HepG2 (cell line): ENCODE results near the gene SEC14L1. TPM values are rescaled to one million over a fixed set of nuclear protein-coding genes. Genes with fewer than 3 reads are reported as not detected.
"Not testable (repeated sequence)": the region's sequence is repeated elsewhere in the genome, so short reads cannot be mapped to it uniquely, and the experiment has no call there.

Experiments
- ARID2 ChIP-seq: sonication (generic); formaldehyde crosslinking; IDR thresholded peaks from 2 replicates; pipeline ENCODE4 v1.8.1; 2022; ENCODE audit warnings: mild to moderate bottlenecking, missing genetic modification reagents, borderline replicate concordance
- ARNTL ChIP-seq: sonication (generic); formaldehyde crosslinking; IDR thresholded peaks from 2 replicates; pipeline ENCODE4 v1.4.0; 2020; ENCODE audit warnings: mild to moderate bottlenecking, missing genetic modification reagents
- ATF1 ChIP-seq: IDR thresholded peaks from 2 replicates; pipeline ENCODE4 v1.6.1; 2016; ENCODE audit warnings: mild to moderate bottlenecking, control low read depth
- FOSL2 ChIP-seq: sonication (generic); formaldehyde crosslinking; IDR thresholded peaks from 2 replicates; pipeline ENCODE4 v1.4.0; 2020; ENCODE audit warnings: missing genetic modification reagents
- FOXO1 ChIP-seq: sonication (generic); formaldehyde crosslinking; IDR thresholded peaks from 2 replicates; pipeline ENCODE4 v1.4.0; 2020; ENCODE audit warnings: missing genetic modification reagents
- GATAD2A ChIP-seq: IDR thresholded peaks from 2 replicates; pipeline ENCODE4 v1.6.1; 2016
- KDM6A ChIP-seq: IDR thresholded peaks from 2 replicates; pipeline ENCODE4 v1.6.1; 2016; ENCODE audit warnings: low read depth
- NFIC ChIP-seq: IDR thresholded peaks from 2 replicates; pipeline ENCODE4 v1.6.1; 2012; ENCODE audit warnings: mild to moderate bottlenecking, low read length, inconsistent platforms
- NR2F6 ChIP-seq, 2 experiments: IDR thresholded peaks; 2 replicates each; pipeline ENCODE4 v1.6.1; 2016; ENCODE audit warnings: antibody characterized with exemption in 1 of 2, mild to moderate bottlenecking in 1 of 2
- SOX6 ChIP-seq, 2 experiments: fragments of 450-650 bp in 1 of 2; sonication (generic) in 1 of 2; formaldehyde crosslinking in 1 of 2; IDR thresholded peaks; 2 replicates each; pipeline versions ENCODE4 v1.4.0 to v1.6.1; 2017 to 2020; ENCODE audit warnings: antibody characterized with exemption in 1 of 2, mild to moderate bottlenecking in 1 of 2, missing genetic modification reagents in 1 of 2
- TBX2 ChIP-seq: sonication (generic); formaldehyde crosslinking; IDR thresholded peaks from 2 replicates; pipeline ENCODE4 v1.5.0; 2020; ENCODE audit warnings: missing genetic modification reagents, mild to moderate bottlenecking, borderline replicate concordance
- ZBTB7A ChIP-seq: sonication (generic); formaldehyde crosslinking; IDR thresholded peaks from 2 replicates; pipeline ENCODE4 v1.8.0; 2022; ENCODE audit warnings: mild to moderate bottlenecking, missing genetic modification reagents
- ZFX ChIP-seq: sonication (generic); formaldehyde crosslinking; IDR thresholded peaks from 2 replicates; pipeline ENCODE4 v1.4.0; 2020; ENCODE audit warnings: mild to moderate bottlenecking, low read depth, missing genetic modification reagents, moderate library complexity
- ZNF121 ChIP-seq: sonication (generic); formaldehyde crosslinking; IDR thresholded peaks from 2 replicates; pipeline ENCODE4 v1.5.0; 2020; ENCODE audit warnings: mild to moderate bottlenecking, missing genetic modification reagents
- ZNF772 ChIP-seq: sonication (generic); formaldehyde crosslinking; IDR thresholded peaks from 2 replicates; pipeline ENCODE4 v1.5.0; 2020; ENCODE audit warnings: mild to moderate bottlenecking, missing genetic modification reagents
- polyA plus RNA-seq, 8 experiments: library from polyadenylated mRNA; depleted of rRNA in 3 of 8; stranded (reverse) in 7 of 8; unstranded in 1 of 8; fragments of >200 nt; fragmentation: Illumina TruSeq in 4 of 8; extraction: Trizol in 4 of 8; gene quantifications; 2 replicates each; pipeline versions ENCODE4 v1.2.1 to v1.2.3, GENCODE V29; 2011 to 2016; ENCODE audit warnings: low read depth in 4 of 8, missing spikeins in 1 of 8, mixed read lengths in 1 of 8; ENCODE audit not compliant: insufficient read depth in 1 of 8
- total RNA-seq, 5 experiments: library from RNA; depleted of rRNA; stranded (reverse); fragments of >200 nt; fragmentation: Illumina TruSeq; extraction: Trizol; gene quantifications; 2 replicates each; pipeline ENCODE4 v1.2.3, GENCODE V29; 2016; ENCODE audit warnings: low read depth in 1 of 5
- TF ChIP-seq, protein P1 (sequence below): sonication (generic); formaldehyde crosslinking; IDR thresholded peaks from 2 replicates; pipeline ENCODE4 v1.4.0; 2020; ENCODE audit warnings: low read depth, mild to moderate bottlenecking, missing genetic modification reagents
- TF ChIP-seq, protein P2 (sequence below): sonication (generic); formaldehyde crosslinking; IDR thresholded peaks from 2 replicates; pipeline ENCODE4 v1.4.0; 2020; ENCODE audit warnings: missing genetic modification reagents, mild to moderate bottlenecking, borderline replicate concordance
- TF ChIP-seq, protein P3 (sequence below): sonication (generic); formaldehyde crosslinking; IDR thresholded peaks from 2 replicates; pipeline ENCODE4 v1.4.0; 2020; ENCODE audit warnings: missing genetic modification reagents, borderline replicate concordance
- TF ChIP-seq, protein P4 (sequence below): sonication (generic); formaldehyde crosslinking; IDR thresholded peaks from 2 replicates; pipeline ENCODE4 v1.5.0; 2020; ENCODE audit warnings: mild to moderate bottlenecking, missing genetic modification reagents, moderate library complexity
- TF ChIP-seq, protein P5 (sequence below): sonication (generic); formaldehyde crosslinking; IDR thresholded peaks from 2 replicates; pipeline ENCODE4 v1.4.0; 2020; ENCODE audit warnings: missing genetic modification reagents

Gene SEC14L1
- total and polyA plus RNA-seq, 2 of the 13 experiments (the other 11 are each of a cell fraction or from before 2014, with no cell fraction given), result 26.3 to 43.9 TPM

DNA sequence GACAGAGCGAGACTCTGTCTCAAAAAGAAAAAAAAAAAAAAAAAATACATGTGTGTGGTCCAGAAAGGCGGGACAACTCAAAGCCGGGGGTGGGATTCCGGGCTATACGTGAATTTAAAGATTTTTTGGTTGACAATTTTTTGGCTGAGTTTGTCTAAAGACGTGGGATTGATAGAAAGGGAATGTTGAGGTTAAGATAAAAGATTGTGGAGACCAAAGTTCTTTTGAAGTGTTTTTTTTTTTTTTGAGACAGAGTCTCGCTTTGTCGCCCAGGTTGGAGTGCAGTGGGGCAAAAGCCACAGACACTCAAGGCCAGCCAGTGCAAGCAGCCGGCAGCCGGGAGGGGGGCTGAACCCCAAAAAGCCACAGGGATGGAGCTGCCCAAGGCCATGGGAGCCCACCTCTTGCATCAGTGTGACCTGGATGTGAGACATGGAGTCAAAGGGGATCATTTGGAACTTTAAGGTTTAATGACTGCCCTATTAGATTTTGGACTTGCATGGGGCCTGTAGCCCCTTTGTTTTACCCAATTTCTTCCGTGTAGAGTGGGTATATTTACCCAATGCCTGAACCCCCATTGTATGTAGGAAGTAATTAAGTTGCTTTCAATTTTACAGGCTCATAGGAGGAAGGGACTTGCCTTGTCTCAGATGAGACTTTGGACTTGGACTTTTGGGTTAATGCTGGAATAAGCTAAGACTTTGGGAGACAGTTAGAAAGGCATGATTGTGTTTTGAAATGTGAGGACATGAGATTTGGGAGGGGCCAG is 29.4 kb upstream of the SEC14L1 start (continued):
- TF ChIP-seq, protein P1, sequence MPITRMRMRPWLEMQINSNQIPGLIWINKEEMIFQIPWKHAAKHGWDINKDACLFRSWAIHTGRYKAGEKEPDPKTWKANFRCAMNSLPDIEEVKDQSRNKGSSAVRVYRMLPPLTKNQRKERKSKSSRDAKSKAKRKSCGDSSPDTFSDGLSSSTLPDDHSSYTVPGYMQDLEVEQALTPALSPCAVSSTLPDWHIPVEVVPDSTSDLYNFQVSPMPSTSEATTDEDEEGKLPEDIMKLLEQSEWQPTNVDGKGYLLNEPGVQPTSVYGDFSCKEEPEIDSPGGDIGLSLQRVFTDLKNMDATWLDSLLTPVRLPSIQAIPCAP (CRISPR knock-in tag), result 0 out of 2 replicates have a peak, but pooled peaks have one; percentile 55
- not testable (repeated sequence) for TF ChIP-seq SOX6 (IDR thresholded peaks at IDR 0.05)
- TF ChIP-seq SOX6 (CRISPR knock-in tag; IDR thresholded peaks at IDR 0.05), result peak; percentile 80
- TF ChIP-seq, protein P2, sequence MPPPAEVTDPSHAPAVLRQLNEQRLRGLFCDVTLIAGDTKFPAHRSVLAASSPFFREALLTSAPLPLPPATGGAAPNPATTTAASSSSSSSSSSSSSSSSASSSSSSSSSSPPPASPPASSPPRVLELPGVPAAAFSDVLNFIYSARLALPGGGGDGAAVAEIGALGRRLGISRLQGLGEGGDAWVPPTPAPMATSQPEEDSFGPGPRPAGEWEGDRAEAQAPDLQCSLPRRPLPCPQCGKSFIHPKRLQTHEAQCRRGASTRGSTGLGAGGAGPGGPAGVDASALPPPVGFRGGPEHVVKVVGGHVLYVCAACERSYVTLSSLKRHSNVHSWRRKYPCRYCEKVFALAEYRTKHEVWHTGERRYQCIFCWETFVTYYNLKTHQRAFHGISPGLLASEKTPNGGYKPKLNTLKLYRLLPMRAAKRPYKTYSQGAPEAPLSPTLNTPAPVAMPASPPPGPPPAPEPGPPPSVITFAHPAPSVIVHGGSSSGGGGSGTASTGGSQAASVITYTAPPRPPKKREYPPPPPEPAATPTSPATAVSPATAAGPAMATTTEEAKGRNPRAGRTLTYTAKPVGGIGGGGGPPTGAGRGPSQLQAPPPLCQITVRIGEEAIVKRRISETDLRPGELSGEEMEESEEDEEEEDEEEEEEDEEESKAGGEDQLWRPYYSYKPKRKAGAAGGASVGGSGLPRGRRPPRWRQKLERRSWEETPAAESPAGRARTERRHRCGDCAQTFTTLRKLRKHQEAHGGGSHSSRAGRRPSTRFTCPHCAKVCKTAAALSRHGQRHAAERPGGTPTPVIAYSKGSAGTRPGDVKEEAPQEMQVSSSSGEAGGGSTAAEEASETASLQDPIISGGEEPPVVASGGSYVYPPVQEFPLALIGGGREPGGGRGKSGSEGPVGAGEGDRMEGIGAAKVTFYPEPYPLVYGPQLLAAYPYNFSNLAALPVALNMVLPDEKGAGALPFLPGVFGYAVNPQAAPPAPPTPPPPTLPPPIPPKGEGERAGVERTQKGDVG, result peak; percentile 66; the same call in 1 of the 2 replicates
- TF ChIP-seq, protein P3, sequence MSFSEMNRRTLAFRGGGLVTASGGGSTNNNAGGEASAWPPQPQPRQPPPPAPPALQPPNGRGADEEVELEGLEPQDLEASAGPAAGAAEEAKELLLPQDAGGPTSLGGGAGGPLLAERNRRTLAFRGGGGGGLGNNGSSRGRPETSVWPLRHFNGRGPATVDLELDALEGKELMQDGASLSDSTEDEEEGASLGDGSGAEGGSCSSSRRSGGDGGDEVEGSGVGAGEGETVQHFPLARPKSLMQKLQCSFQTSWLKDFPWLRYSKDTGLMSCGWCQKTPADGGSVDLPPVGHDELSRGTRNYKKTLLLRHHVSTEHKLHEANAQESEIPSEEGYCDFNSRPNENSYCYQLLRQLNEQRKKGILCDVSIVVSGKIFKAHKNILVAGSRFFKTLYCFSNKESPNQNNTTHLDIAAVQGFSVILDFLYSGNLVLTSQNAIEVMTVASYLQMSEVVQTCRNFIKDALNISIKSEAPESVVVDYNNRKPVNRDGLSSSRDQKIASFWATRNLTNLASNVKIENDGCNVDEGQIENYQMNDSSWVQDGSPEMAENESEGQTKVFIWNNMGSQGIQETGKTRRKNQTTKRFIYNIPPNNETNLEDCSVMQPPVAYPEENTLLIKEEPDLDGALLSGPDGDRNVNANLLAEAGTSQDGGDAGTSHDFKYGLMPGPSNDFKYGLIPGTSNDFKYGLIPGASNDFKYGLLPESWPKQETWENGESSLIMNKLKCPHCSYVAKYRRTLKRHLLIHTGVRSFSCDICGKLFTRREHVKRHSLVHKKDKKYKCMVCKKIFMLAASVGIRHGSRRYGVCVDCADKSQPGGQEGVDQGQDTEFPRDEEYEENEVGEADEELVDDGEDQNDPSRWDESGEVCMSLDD (CRISPR knock-in tag), result peak; percentile 100
- 0 out of 2 replicates have a peak, but pooled peaks have one; percentile 13 for TF ChIP-seq KDM6A
- TF ChIP-seq FOXO1 (CRISPR knock-in tag), result 0 out of 2 replicates have a peak, but pooled peaks have one; percentile 19
- TF ChIP-seq NFIC, result peak; percentile 50
- peak; percentile 51; the same call in 1 of the 2 replicates for TF ChIP-seq ZNF772 (CRISPR knock-in tag)
- peak; percentile 58; the same call in 1 of the 2 replicates for TF ChIP-seq ARNTL
- TF ChIP-seq ARID2, result peak; percentile 83; the same call in 1 of the 2 replicates
- TF ChIP-seq, protein P4, sequence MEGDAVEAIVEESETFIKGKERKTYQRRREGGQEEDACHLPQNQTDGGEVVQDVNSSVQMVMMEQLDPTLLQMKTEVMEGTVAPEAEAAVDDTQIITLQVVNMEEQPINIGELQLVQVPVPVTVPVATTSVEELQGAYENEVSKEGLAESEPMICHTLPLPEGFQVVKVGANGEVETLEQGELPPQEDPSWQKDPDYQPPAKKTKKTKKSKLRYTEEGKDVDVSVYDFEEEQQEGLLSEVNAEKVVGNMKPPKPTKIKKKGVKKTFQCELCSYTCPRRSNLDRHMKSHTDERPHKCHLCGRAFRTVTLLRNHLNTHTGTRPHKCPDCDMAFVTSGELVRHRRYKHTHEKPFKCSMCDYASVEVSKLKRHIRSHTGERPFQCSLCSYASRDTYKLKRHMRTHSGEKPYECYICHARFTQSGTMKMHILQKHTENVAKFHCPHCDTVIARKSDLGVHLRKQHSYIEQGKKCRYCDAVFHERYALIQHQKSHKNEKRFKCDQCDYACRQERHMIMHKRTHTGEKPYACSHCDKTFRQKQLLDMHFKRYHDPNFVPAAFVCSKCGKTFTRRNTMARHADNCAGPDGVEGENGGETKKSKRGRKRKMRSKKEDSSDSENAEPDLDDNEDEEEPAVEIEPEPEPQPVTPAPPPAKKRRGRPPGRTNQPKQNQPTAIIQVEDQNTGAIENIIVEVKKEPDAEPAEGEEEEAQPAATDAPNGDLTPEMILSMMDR (CRISPR knock-in tag), result 0 out of 2 replicates have a peak, but pooled peaks have one; percentile 5
- peak; percentile 74 for TF ChIP-seq TBX2 (CRISPR knock-in tag)
- peak; percentile 26; the same call in 1 of the 2 replicates for TF ChIP-seq ZNF121 (CRISPR knock-in tag)
- peak; percentile 74 for TF ChIP-seq NR2F6 (IDR thresholded peaks at IDR 0.05)
- TF ChIP-seq NR2F6 (CRISPR knock-in tag; IDR thresholded peaks at IDR 0.05), result peak; percentile 72
- TF ChIP-seq, protein P5, sequence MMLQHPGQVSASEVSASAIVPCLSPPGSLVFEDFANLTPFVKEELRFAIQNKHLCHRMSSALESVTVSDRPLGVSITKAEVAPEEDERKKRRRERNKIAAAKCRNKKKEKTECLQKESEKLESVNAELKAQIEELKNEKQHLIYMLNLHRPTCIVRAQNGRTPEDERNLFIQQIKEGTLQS, result peak; percentile 37; the same call in 1 of the 2 replicates
- TF ChIP-seq FOSL2 (CRISPR knock-in tag), result peak; percentile 49
- peak; percentile 50; the same call in 1 of the 2 replicates for TF ChIP-seq ZBTB7A (CRISPR knock-in tag)
- peak; percentile 58 for TF ChIP-seq ATF1
- TF ChIP-seq ZFX (CRISPR knock-in tag), result peak; percentile 34; the same call in 1 of the 2 replicates
- peak; percentile 82 for TF ChIP-seq GATAD2A (CRISPR knock-in tag)
